Measurements from ENCODE around the gene CTDNEP1. TPM values are rescaled to one million over a fixed set of nuclear protein-coding genes. Genes with fewer than 3 reads are reported as not detected.

Gene CTDNEP1
- total RNA-seq, 1 donor from 2014 or later: 64.6 TPM

- H3K36me3 ChIP-seq: peaks cover 0 to 45% of the 10 kb centered on the region in 2 donors
- no peak for DNase-seq (ENCODE audit: extremely low spot score in 2 of 2)
Measured at GRCh38 chr17:7232114-7232513, 19.4 kb downstream of the CTDNEP1 start.

GRCh38 chr17:7229504-7229903, 22.0 kb downstream of the CTDNEP1 start:
- peaks cover 0 to 53% of the 10 kb centered on the region in 2 donors for H3K36me3 ChIP-seq

More at GRCh38 chr17:7232114-7232513, 19.4 kb downstream of the CTDNEP1 start:
- TF ChIP-seq POLR2A (IDR thresholded peaks at IDR 0.05): no peak
- TF ChIP-seq POLR2AphosphoS5 (IDR thresholded peaks at IDR 0.05; ENCODE audit: insufficient read depth in 1 of 2, low read depth in 1 of 2): no peak
- no peak for TF ChIP-seq CTCF (IDR thresholded peaks at IDR 0.05)
- no peaks in the 10 kb centered on the region for H3K9me3 ChIP-seq
- peaks cover 72% of the 10 kb centered on the region for H3K4me1 ChIP-seq
- H3K27ac ChIP-seq: no peak overlapping the region
- intact Hi-C loops (cut with DNase I): no loop called here
- no peaks in the 10 kb centered on the region for H3K27me3 ChIP-seq
- H3K4me3 ChIP-seq: peak overlapping the region in 1 of 2 donors; percentile 95

GRCh38 chr17:7228920-7229319, 22.6 kb downstream of the CTDNEP1 start:
- no peak for DNase-seq (ENCODE audit: extremely low spot score in 2 of 2)
- TF ChIP-seq POLR2AphosphoS5 (IDR thresholded peaks at IDR 0.05; ENCODE audit: insufficient read depth in 1 of 2, low read depth in 1 of 2): no peak
- TF ChIP-seq POLR2A (IDR thresholded peaks at IDR 0.05): no peak
- TF ChIP-seq CTCF (IDR thresholded peaks at IDR 0.05): no peak
- peaks cover 50% of the 10 kb centered on the region for H3K4me1 ChIP-seq
- peaks cover 0 to 59% of the 10 kb centered on the region in 2 donors for H3K36me3 ChIP-seq
- no peaks in the 10 kb centered on the region for H3K27me3 ChIP-seq
- peak overlapping the region; percentile 64 for H3K27ac ChIP-seq
- H3K9me3 ChIP-seq: no peaks in the 10 kb centered on the region
- intact Hi-C loops (cut with DNase I): no loop called here
- no peak overlapping the region for H3K4me3 ChIP-seq

More at GRCh38 chr17:7229504-7229903, 22.0 kb downstream of the CTDNEP1 start:
- Histone ChIP-seq H3K9me3 (no peaks in the 10 kb centered on the region), H3K27me3 (no peaks in the 10 kb centered on the region), H3K4me3 (no peak overlapping the region), H3K27ac (peak overlapping the region; percentile 64), H3K4me1 (peaks cover 50% of the 10 kb centered on the region)
- no peak for DNase-seq (ENCODE audit: extremely low spot score in 2 of 2)
- TF ChIP-seq POLR2AphosphoS5 (IDR thresholded peaks at IDR 0.05; ENCODE audit: insufficient read depth in 1 of 2, low read depth in 1 of 2) (no peak), CTCF (IDR thresholded peaks at IDR 0.05) (no peak), POLR2A (IDR thresholded peaks at IDR 0.05) (no peak)
- intact Hi-C loops (cut with DNase I): no loop called here

- no peak overlapping the region for H3K4me3 ChIP-seq
- H3K36me3 ChIP-seq: peaks cover 0 to 74% of the 10 kb centered on the region in 2 donors
- H3K27ac ChIP-seq: peak overlapping the region; percentile 80
- intact Hi-C loops (cut with DNase I): no loop called here
- H3K4me1 ChIP-seq: peaks cover 40% of the 10 kb centered on the region
- TF ChIP-seq POLR2A (IDR thresholded peaks at IDR 0.05) (no peak), CTCF (IDR thresholded peaks at IDR 0.05) (no peak), POLR2AphosphoS5 (IDR thresholded peaks at IDR 0.05; ENCODE audit: insufficient read depth in 1 of 2, low read depth in 1 of 2) (no peak)
- DNase-seq (ENCODE audit: extremely low spot score in 2 of 2): no peak
- no peaks in the 10 kb centered on the region for H3K9me3 ChIP-seq
- no peaks in the 10 kb centered on the region for H3K27me3 ChIP-seq
Measured at GRCh38 chr17:7226721-7227710, 24.5 kb downstream of the CTDNEP1 start.

All from vagina (tissue), 2 donors.